ENCODE results near the gene CDKN3.

The CDKN3 gene

GRCh38 chr14:54425537-54426274, 28.9 kb downstream of the CDKN3 start:
- Histone ChIP-seq H3K9me2 (replicated peaks; ENCODE audit: control insufficient read depth, low read length) (no peaks in the 10 kb centered on the region), H4K20me1 (ENCODE audit: control insufficient read depth, insufficient read depth, low read depth, low read length) (no peaks in the 10 kb centered on the region), H3K9me3 (ENCODE audit: control insufficient read depth, insufficient read depth, low read length) (no peaks in the 10 kb centered on the region), H3K27me3 (ENCODE audit: control insufficient read depth, low read length) (no peaks in the 10 kb centered on the region), H3K27ac (ENCODE audit: low read depth, low read length) (no peak overlapping the region), H3K4me3 (ENCODE audit: low read length) (no peak overlapping the region), H3K79me2 (ENCODE audit: control insufficient read depth, low read length) (peaks cover 7% of the 10 kb centered on the region), H3F3A (ENCODE audit: control insufficient read depth, insufficient read depth) (peaks cover 32% of the 10 kb centered on the region), H3K4me1 (ENCODE audit: control insufficient read depth, low read length) (no peaks in the 10 kb centered on the region), H3K4me2 (ENCODE audit: low read length) (no peak overlapping the region), H3K36me3 (ENCODE audit: control insufficient read depth, low read length) (peaks cover 81% of the 10 kb centered on the region)
- TF ChIP-seq CTCF (IDR thresholded peaks at IDR 0.05; ENCODE audit: low read depth, low read length, poor library complexity, severe bottlenecking) (no peak), EZH2phosphoT487 (IDR thresholded peaks at IDR 0.05; ENCODE audit: borderline replicate concordance, low read length) (no peak)

GRCh38 chr14:54427871-54428270, 31.1 kb downstream of the CDKN3 start:
- Histone ChIP-seq H3K4me2 (ENCODE audit: low read length) (no peak overlapping the region), H4K20me1 (ENCODE audit: control insufficient read depth, insufficient read depth, low read depth, low read length) (peaks cover 4% of the 10 kb centered on the region; the same call in 1 of the 2 replicates), H3K27ac (ENCODE audit: low read depth, low read length) (no peak overlapping the region), H3K79me2 (ENCODE audit: control insufficient read depth, low read length) (peaks cover 27% of the 10 kb centered on the region), H3K9me3 (ENCODE audit: control insufficient read depth, insufficient read depth, low read length) (no peaks in the 10 kb centered on the region), H3K4me1 (ENCODE audit: control insufficient read depth, low read length) (no peaks in the 10 kb centered on the region), H3F3A (ENCODE audit: control insufficient read depth, insufficient read depth) (peaks cover 23% of the 10 kb centered on the region), H3K36me3 (ENCODE audit: control insufficient read depth, low read length) (peaks cover 93% of the 10 kb centered on the region), H3K9me2 (replicated peaks; ENCODE audit: control insufficient read depth, low read length) (no peaks in the 10 kb centered on the region), H3K4me3 (ENCODE audit: low read length) (no peak overlapping the region), H3K27me3 (ENCODE audit: control insufficient read depth, low read length) (no peaks in the 10 kb centered on the region)
- no peak for TF ChIP-seq EZH2phosphoT487 (IDR thresholded peaks at IDR 0.05; ENCODE audit: borderline replicate concordance, low read length)
- no peak for TF ChIP-seq CTCF (IDR thresholded peaks at IDR 0.05; ENCODE audit: low read depth, low read length, poor library complexity, severe bottlenecking)

- Histone ChIP-seq H3K4me2 (ENCODE audit: low read length) (no peak overlapping the region), H4K20me1 (ENCODE audit: control insufficient read depth, insufficient read depth, low read depth, low read length) (peaks cover 4% of the 10 kb centered on the region; the same call in 1 of the 2 replicates), H3K4me3 (ENCODE audit: low read length) (no peak overlapping the region), H3K79me2 (ENCODE audit: control insufficient read depth, low read length) (peaks cover 34% of the 10 kb centered on the region), H3F3A (ENCODE audit: control insufficient read depth, insufficient read depth) (peaks cover 22% of the 10 kb centered on the region), H3K9me3 (ENCODE audit: control insufficient read depth, insufficient read depth, low read length) (no peaks in the 10 kb centered on the region), H3K27me3 (ENCODE audit: control insufficient read depth, low read length) (no peaks in the 10 kb centered on the region), H3K9me2 (replicated peaks; ENCODE audit: control insufficient read depth, low read length) (no peaks in the 10 kb centered on the region), H3K27ac (ENCODE audit: low read depth, low read length) (no peak overlapping the region), H3K4me1 (ENCODE audit: control insufficient read depth, low read length) (no peaks in the 10 kb centered on the region), H3K36me3 (ENCODE audit: control insufficient read depth, low read length) (peaks cover 99% of the 10 kb centered on the region)
- TF ChIP-seq CTCF (IDR thresholded peaks at IDR 0.05; ENCODE audit: low read depth, low read length, poor library complexity, severe bottlenecking), result no peak
- TF ChIP-seq EZH2phosphoT487 (IDR thresholded peaks at IDR 0.05; ENCODE audit: borderline replicate concordance, low read length), result no peak
Observed at GRCh38 chr14:54428527-54428926, 31.7 kb downstream of the CDKN3 start.

Data from DOHH2 (cell line).